Neural cell (in vitro differentiated cells): ENCODE results near the gene SLC2A2. TPM values are rescaled to one million over a fixed set of nuclear protein-coding genes. Genes with fewer than 3 reads are reported as not detected.

Experiments
- H2AFZ ChIP-seq: fragments of 200-600, 300-800 bp; sonication (generic), shearing (Covaris generic); 2 replicates; pipeline ENCODE4 v1.6.0; 2014; ENCODE audit warnings: low read depth, mild to moderate bottlenecking, antibody characterized with exemption, low read length, moderate library complexity
- H3F3A ChIP-seq: fragments of 200-600 bp; shearing (Covaris generic); 2 replicates; pipeline ENCODE4 v1.6.1; 2016; ENCODE audit warnings: mild to moderate bottlenecking, moderate library complexity, mixed read lengths, antibody characterized with exemption, low read length; ENCODE audit not compliant: insufficient read depth, poor library complexity, severe bottlenecking
- H3K27ac ChIP-seq: fragments of 200-600, 300-800 bp; sonication (generic), shearing (Covaris generic); 2 replicates; pipeline ENCODE4 v1.5.1; 2014; ENCODE audit warnings: mild to moderate bottlenecking, low read length, moderate library complexity
- H3K27me3 ChIP-seq: fragments of 300-800, 200-600 bp; sonication (generic), shearing (Covaris generic); 2 replicates; pipeline ENCODE4 v1.6.0; 2014; ENCODE audit warnings: mild to moderate bottlenecking, low read depth, low read length, moderate library complexity; ENCODE audit not compliant: insufficient read depth
- H3K36me3 ChIP-seq: fragments of 300-800, 200-600 bp; sonication (generic), shearing (Covaris generic); 2 replicates; pipeline ENCODE4 v1.5.1; 2014; ENCODE audit warnings: mild to moderate bottlenecking, antibody characterized with exemption, low read length, moderate library complexity; ENCODE audit not compliant: insufficient read depth
- H3K4me2 ChIP-seq: fragments of 300-800, 200-600 bp; sonication (generic), shearing (Covaris generic); 2 replicates; pipeline ENCODE4 v1.6.0; 2014; ENCODE audit warnings: mild to moderate bottlenecking, low read length
- H3K4me3 ChIP-seq: fragments of 300-800, 200-600 bp; sonication (generic), shearing (Covaris generic); 2 replicates; pipeline ENCODE4 v1.5.1; 2014; ENCODE audit warnings: mild to moderate bottlenecking, low read length, moderate library complexity
- H3K79me2 ChIP-seq: fragments of 200-600 bp; shearing (Covaris generic); replicated peaks from 2 replicates; pipeline ENCODE4 v1.6.0; 2014; ENCODE audit warnings: mild to moderate bottlenecking, low read length, moderate library complexity; ENCODE audit not compliant: insufficient read depth
- H3K9ac ChIP-seq: fragments of 300-800, 200-600 bp; sonication (generic), shearing (Covaris generic); 2 replicates; pipeline ENCODE4 v1.6.1; 2016; ENCODE audit warnings: mild to moderate bottlenecking, low read length, mixed read lengths
- H3K9me2 ChIP-seq: fragments of 200-600 bp; shearing (Covaris generic); 2 replicates; pipeline ENCODE4 v1.6.1; 2016; ENCODE audit warnings: mild to moderate bottlenecking, low read length, mixed read lengths; ENCODE audit not compliant: insufficient read depth
- H3K9me3 ChIP-seq: fragments of 200-600, 300-800 bp; sonication (generic), shearing (Covaris generic); 2 replicates; pipeline ENCODE4 v1.6.1; 2016; ENCODE audit warnings: mild to moderate bottlenecking, mixed run types, low read length, moderate library complexity, mixed read lengths
- H4K20me1 ChIP-seq: fragments of 200-600 bp; shearing (Covaris generic); 2 replicates; pipeline ENCODE4 v1.6.1; 2016; ENCODE audit warnings: mild to moderate bottlenecking, mixed run types; ENCODE audit not compliant: insufficient read depth
- EP300 ChIP-seq: fragments of 450-650 bp; conservative IDR thresholded peaks from 2 replicates; pipeline ENCODE4 v1.6.1; 2014; ENCODE audit warnings: antibody characterized with exemption, mild to moderate bottlenecking, moderate library complexity; ENCODE audit not compliant: poor library complexity, severe bottlenecking
- EZH2 ChIP-seq: fragments of 200-600, 300-800 bp; shearing (Covaris generic), sonication (generic); IDR thresholded peaks from 2 replicates; pipeline ENCODE4 v1.6.1; 2014; ENCODE audit warnings: antibody characterized with exemption, low read length, borderline replicate concordance, mild to moderate bottlenecking; ENCODE audit not compliant: insufficient read depth, poor library complexity, severe bottlenecking
- MXI1 ChIP-seq: fragments of 450-650 bp; conservative IDR thresholded peaks from 2 replicates; pipeline ENCODE4 v1.6.1; 2014; ENCODE audit warnings: antibody characterized with exemption, mild to moderate bottlenecking; ENCODE audit not compliant: poor library complexity, severe bottlenecking
- POLR2AphosphoS5 ChIP-seq: IDR thresholded peaks from 2 replicates; pipeline ENCODE4 v1.6.1; 2012
- RAD21 ChIP-seq: fragments of 450-650 bp; conservative IDR thresholded peaks from 2 replicates; pipeline ENCODE4 v1.6.1; 2014; ENCODE audit warnings: antibody characterized with exemption, mild to moderate bottlenecking, moderate library complexity
- SMC3 ChIP-seq: fragments of 450-650 bp; conservative IDR thresholded peaks from 2 replicates; pipeline ENCODE4 v1.6.1; 2014; ENCODE audit warnings: antibody characterized with exemption, mild to moderate bottlenecking, moderate library complexity; ENCODE audit not compliant: poor library complexity
- TAF1 ChIP-seq: IDR thresholded peaks from 2 replicates; pipeline ENCODE4 v1.6.1; 2012; ENCODE audit warnings: low read depth
- polyA plus RNA-seq: library from polyadenylated mRNA; depleted of rRNA; stranded (reverse); fragments of >200 nt; gene quantifications from 2 replicates; pipeline ENCODE4 v1.2.3, GENCODE V29; 2014
- TF ChIP-seq, protein P1 (sequence below): fragments of 450-650 bp; IDR thresholded peaks from 2 replicates; pipeline ENCODE4 v1.5.1; 2014; ENCODE audit warnings: antibody characterized with exemption, mild to moderate bottlenecking, moderate library complexity; ENCODE audit not compliant: poor library complexity, severe bottlenecking
- TF ChIP-seq, protein P2 (sequence below): IDR thresholded peaks from 2 replicates; pipeline ENCODE4 v1.6.1; 2012; ENCODE audit warnings: borderline replicate concordance

The SLC2A2 gene
- polyA plus RNA-seq, 1 donor from 2014 or later: not detected

DNA sequence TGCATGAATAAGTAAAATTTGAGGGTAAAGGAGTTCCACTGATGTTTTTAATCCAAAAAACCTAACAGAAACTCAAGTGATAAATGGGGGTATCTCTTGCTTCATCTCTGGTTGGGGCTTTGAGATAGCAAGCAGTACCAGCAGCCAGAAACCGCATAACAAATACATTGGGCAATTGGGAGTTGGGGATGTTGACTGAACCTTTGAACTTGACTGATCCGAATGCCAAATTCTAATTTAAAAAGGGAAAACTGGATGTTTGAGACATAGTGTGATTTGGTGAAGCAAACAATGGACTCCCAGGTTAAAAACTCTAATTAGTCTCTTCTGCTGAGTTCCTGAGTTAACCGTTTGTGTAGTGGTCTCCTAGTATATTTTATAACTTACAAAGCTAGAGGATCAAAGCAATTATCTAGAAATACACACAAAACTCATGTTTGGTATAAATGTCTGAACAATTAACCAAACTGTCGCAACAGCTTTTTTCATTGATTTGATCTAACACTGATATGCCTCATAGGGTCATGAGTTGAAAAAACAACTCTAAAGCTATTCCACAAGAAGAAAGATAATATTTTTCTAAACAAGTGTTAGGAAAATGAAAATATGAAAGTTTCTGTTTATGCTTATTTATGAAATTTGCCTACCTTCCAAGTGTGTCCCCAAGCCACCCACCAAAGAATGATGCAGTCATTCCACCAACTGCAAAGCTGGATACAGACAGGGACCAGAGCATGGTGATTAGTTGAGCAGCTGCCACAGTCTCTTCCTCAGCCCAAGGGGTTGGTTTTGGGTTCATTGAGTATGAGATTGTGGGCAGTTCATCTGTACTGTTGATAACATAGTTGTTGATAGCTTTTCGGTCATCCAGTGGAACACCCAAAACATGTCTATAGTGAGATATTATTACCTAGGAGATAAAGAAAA is 12.4 kb downstream of the SLC2A2 start:
- H3K4me3 ChIP-seq: no peak overlapping the region
- no peak overlapping the region for H3K9ac ChIP-seq
- no peaks in the 10 kb centered on the region for H3K9me2 ChIP-seq
- no peaks in the 10 kb centered on the region for H3F3A ChIP-seq
- H2AFZ ChIP-seq: no peak overlapping the region
- H3K4me2 ChIP-seq: no peak overlapping the region
- no peaks in the 10 kb centered on the region for H4K20me1 ChIP-seq
- H3K36me3 ChIP-seq: no peaks in the 10 kb centered on the region
- no peaks in the 10 kb centered on the region for H3K9me3 ChIP-seq
- H3K27ac ChIP-seq: no peak overlapping the region
- TF ChIP-seq, protein P1, sequence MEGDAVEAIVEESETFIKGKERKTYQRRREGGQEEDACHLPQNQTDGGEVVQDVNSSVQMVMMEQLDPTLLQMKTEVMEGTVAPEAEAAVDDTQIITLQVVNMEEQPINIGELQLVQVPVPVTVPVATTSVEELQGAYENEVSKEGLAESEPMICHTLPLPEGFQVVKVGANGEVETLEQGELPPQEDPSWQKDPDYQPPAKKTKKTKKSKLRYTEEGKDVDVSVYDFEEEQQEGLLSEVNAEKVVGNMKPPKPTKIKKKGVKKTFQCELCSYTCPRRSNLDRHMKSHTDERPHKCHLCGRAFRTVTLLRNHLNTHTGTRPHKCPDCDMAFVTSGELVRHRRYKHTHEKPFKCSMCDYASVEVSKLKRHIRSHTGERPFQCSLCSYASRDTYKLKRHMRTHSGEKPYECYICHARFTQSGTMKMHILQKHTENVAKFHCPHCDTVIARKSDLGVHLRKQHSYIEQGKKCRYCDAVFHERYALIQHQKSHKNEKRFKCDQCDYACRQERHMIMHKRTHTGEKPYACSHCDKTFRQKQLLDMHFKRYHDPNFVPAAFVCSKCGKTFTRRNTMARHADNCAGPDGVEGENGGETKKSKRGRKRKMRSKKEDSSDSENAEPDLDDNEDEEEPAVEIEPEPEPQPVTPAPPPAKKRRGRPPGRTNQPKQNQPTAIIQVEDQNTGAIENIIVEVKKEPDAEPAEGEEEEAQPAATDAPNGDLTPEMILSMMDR: no peak
- TF ChIP-seq EP300: no peak
- TF ChIP-seq, protein P2, sequence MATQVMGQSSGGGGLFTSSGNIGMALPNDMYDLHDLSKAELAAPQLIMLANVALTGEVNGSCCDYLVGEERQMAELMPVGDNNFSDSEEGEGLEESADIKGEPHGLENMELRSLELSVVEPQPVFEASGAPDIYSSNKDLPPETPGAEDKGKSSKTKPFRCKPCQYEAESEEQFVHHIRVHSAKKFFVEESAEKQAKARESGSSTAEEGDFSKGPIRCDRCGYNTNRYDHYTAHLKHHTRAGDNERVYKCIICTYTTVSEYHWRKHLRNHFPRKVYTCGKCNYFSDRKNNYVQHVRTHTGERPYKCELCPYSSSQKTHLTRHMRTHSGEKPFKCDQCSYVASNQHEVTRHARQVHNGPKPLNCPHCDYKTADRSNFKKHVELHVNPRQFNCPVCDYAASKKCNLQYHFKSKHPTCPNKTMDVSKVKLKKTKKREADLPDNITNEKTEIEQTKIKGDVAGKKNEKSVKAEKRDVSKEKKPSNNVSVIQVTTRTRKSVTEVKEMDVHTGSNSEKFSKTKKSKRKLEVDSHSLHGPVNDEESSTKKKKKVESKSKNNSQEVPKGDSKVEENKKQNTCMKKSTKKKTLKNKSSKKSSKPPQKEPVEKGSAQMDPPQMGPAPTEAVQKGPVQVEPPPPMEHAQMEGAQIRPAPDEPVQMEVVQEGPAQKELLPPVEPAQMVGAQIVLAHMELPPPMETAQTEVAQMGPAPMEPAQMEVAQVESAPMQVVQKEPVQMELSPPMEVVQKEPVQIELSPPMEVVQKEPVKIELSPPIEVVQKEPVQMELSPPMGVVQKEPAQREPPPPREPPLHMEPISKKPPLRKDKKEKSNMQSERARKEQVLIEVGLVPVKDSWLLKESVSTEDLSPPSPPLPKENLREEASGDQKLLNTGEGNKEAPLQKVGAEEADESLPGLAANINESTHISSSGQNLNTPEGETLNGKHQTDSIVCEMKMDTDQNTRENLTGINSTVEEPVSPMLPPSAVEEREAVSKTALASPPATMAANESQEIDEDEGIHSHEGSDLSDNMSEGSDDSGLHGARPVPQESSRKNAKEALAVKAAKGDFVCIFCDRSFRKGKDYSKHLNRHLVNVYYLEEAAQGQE: no peak
- no peak for TF ChIP-seq SMC3
- no peak for TF ChIP-seq RAD21
- no peak for TF ChIP-seq EZH2
- TF ChIP-seq MXI1: no peak
- no peak for TF ChIP-seq TAF1
- TF ChIP-seq POLR2AphosphoS5: no peak
- H3K79me2 ChIP-seq: no peaks in the 10 kb centered on the region
- no peaks in the 10 kb centered on the region for H3K27me3 ChIP-seq

DNA sequence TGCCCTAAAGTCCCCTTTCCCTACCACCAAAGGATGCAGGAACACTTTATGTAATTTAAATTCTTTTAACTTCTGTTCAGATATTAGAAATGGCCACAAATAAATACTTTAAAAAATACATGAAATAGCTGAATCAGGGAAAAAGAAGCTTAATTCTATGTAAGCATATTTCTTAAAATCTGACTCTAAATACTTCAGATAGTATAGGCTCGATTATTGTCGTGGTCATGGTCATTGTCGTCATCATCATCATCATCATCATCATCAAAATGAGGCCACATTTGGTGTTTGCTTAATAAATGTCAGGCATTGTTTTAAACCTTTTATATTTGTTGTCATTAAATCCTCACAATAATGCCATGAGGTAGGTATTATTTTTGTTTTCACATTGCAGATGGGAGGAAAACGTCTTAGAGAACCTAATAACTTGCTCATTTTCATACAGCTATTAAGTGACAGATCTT is 14.6 kb downstream of the SLC2A2 start:
- H4K20me1 ChIP-seq: no peaks in the 10 kb centered on the region
- no peak overlapping the region for H3K27ac ChIP-seq
- H3K79me2 ChIP-seq: no peaks in the 10 kb centered on the region
- H3F3A ChIP-seq: no peaks in the 10 kb centered on the region
- no peak overlapping the region for H3K4me3 ChIP-seq
- TF ChIP-seq SMC3 (no peak), MXI1 (no peak), RAD21 (no peak), POLR2AphosphoS5 (no peak), TAF1 (no peak), EP300 (no peak), EZH2 (no peak)
- TF ChIP-seq, protein P1: no peak
- TF ChIP-seq, protein P2: no peak
- no peak overlapping the region for H2AFZ ChIP-seq
- H3K36me3 ChIP-seq: no peaks in the 10 kb centered on the region
- no peaks in the 10 kb centered on the region for H3K27me3 ChIP-seq
- H3K9ac ChIP-seq: no peak overlapping the region
- H3K9me2 ChIP-seq: no peaks in the 10 kb centered on the region
- H3K9me3 ChIP-seq: no peaks in the 10 kb centered on the region
- no peak overlapping the region for H3K4me2 ChIP-seq
